A549 (cell line): Measurements from ENCODE around the gene C1orf21. TPM values are rescaled to one million over a fixed set of nuclear protein-coding genes. Genes with fewer than 3 reads are reported as not detected.

Experiments used
- ATAC-seq, 2 experiments: fragments of 200-7000 bp in 1 of 2; fragments of >200 bp in 1 of 2; cut with Nextera tagmentation in 1 of 2; cut with Tn5 transposase in 1 of 2; 3 replicates each; pipeline versions ENCODE4 v1.8.0 to v1.9.1; 2018 to 2020; ENCODE audit warnings: mild to moderate bottlenecking in 1 of 2, moderate library complexity in 1 of 2
- CTCF ChIA-PET: fragments of 300-600 bp; sonication (Branson Sonifier 250); formaldehyde crosslinking; extraction: SDS; loops from one replicate; lab custom pipeline; 2021; ENCODE audit warnings: antibody characterized with exemption, inconsistent platforms; lab: Yijun Ruan, JAX
- POLR2A ChIA-PET: fragments of 350-600 bp; formaldehyde crosslinking; extraction: SDS; loops from one replicate; lab custom pipeline; 2021; ENCODE audit warnings: antibody characterized with exemption, inconsistent platforms; lab: Yijun Ruan, JAX
- DNase-seq, 2 experiments: peaks; one replicate each; pipeline versions ENCODE4 v3.0.0 to v3.0.0-alpha.2; 2011 to 2016; ENCODE audit warnings: low read depth in 1 of 2, low spot score in 1 of 2
- FAIRE-seq: peaks from 2 replicates; lab custom pipeline; 2011; peaks lifted over from hg19 to GRCh38; lab: Jason Lieb, UNC
- H3K27ac ChIP-seq, 2 experiments: fragments of >200 bp; sonication (Bioruptor Twin); formaldehyde crosslinking; 3 replicates each; pipeline ENCODE4 v1.5.1; 2016 to 2017
- H3K4me1 ChIP-seq: fragments of >200 bp; sonication (Bioruptor Twin); formaldehyde crosslinking; 3 replicates; pipeline ENCODE4 v1.6.1; 2016
- H3K4me2 ChIP-seq: fragments of >200 bp; sonication (Bioruptor Twin); formaldehyde crosslinking; 3 replicates; pipeline ENCODE4 v1.6.1; 2016
- H3K4me3 ChIP-seq: fragments of >200 bp; sonication (Bioruptor Twin); formaldehyde crosslinking; 3 replicates; pipeline ENCODE4 v1.5.1; 2016
- H3K9me3 ChIP-seq: fragments of >200 bp; sonication (Bioruptor Twin); formaldehyde crosslinking; 3 replicates; pipeline ENCODE4 v1.6.1; 2016
- BHLHE40 ChIP-seq: IDR thresholded peaks from 2 replicates; pipeline ENCODE4 v1.6.1; 2012; ENCODE audit warnings: low read depth, low read length, inconsistent platforms
- E2F6 ChIP-seq: IDR thresholded peaks from 2 replicates; pipeline ENCODE4 v1.6.1; 2012; ENCODE audit warnings: low read depth, borderline replicate concordance
- EHF ChIP-seq: fragments of 250-450 bp; sonication (Bioruptor Pico); IDR thresholded peaks from 2 replicates; pipeline ENCODE4 v1.5.0; 2020; ENCODE audit warnings: mild to moderate bottlenecking
- EHMT2 ChIP-seq: fragments of 200-600 bp; sonication (generic); IDR thresholded peaks from 2 replicates; pipeline ENCODE4 v1.6.1; 2016; ENCODE audit warnings: antibody characterized with exemption, low read depth, mild to moderate bottlenecking, moderate library complexity
- ESRRA ChIP-seq: fragments of 150-350 bp; IDR thresholded peaks from 2 replicates; pipeline ENCODE4 v1.6.1; 2014; ENCODE audit warnings: mild to moderate bottlenecking, low read length, borderline replicate concordance
- HDAC2 ChIP-seq: fragments of 200-600 bp; sonication (generic); IDR thresholded peaks from 2 replicates; pipeline ENCODE4 v1.6.1; 2016
- HEYL ChIP-seq: fragments of 250-450 bp; sonication (Bioruptor Pico); IDR thresholded peaks from 2 replicates; pipeline ENCODE4 v1.8.0; 2021; ENCODE audit warnings: mild to moderate bottlenecking, moderate library complexity
- HOXA7 ChIP-seq: fragments of 250-450 bp; sonication (Bioruptor Pico); IDR thresholded peaks from 2 replicates; pipeline ENCODE4 v1.5.0; 2020; ENCODE audit warnings: mild to moderate bottlenecking, moderate library complexity
- HOXB13 ChIP-seq: fragments of 250-450 bp; sonication (Bioruptor Pico); IDR thresholded peaks from 2 replicates; pipeline ENCODE4 v1.5.0; 2020; ENCODE audit warnings: low read depth, mild to moderate bottlenecking, moderate library complexity
- KDM1A ChIP-seq: fragments of 200-600 bp; sonication (generic); IDR thresholded peaks from 2 replicates; pipeline ENCODE4 v1.6.1; 2016; ENCODE audit warnings: low read depth, mild to moderate bottlenecking
- MAZ ChIP-seq: fragments of 150-350 bp; IDR thresholded peaks from 2 replicates; pipeline ENCODE4 v1.6.1; 2014; ENCODE audit warnings: antibody characterized with exemption, low read depth, low read length, borderline replicate concordance
- PHF8 ChIP-seq: fragments of 200-600 bp; sonication (generic); IDR thresholded peaks from 2 replicates; pipeline ENCODE4 v1.6.1; 2016; ENCODE audit warnings: low read depth, mild to moderate bottlenecking, antibody characterized with exemption, moderate library complexity, borderline replicate concordance
- SMC3 ChIP-seq: fragments of >200 bp; sonication (Bioruptor Twin); formaldehyde crosslinking; IDR thresholded peaks from 3 replicates; pipeline ENCODE4 v1.6.1; 2018; ENCODE audit warnings: inconsistent platforms
- SREBF2 ChIP-seq: fragments of 450-650 bp; IDR thresholded peaks from 2 replicates; pipeline ENCODE4 v1.6.1; 2014; ENCODE audit warnings: mild to moderate bottlenecking, moderate library complexity
- ZFP36 ChIP-seq: fragments of 450-650 bp; IDR thresholded peaks from 2 replicates; pipeline ENCODE4 v1.6.1; 2014; ENCODE audit warnings: borderline replicate concordance; ENCODE audit not compliant: partially characterized antibody
- ZNF302 ChIP-seq: fragments of 250-450 bp; sonication (Bioruptor Pico); IDR thresholded peaks from 2 replicates; pipeline ENCODE4 v1.9.0; 2021; ENCODE audit warnings: inconsistent platforms, mild to moderate bottlenecking, moderate library complexity
- ZSCAN20 ChIP-seq: fragments of 250-450 bp; sonication (Bioruptor Pico); IDR thresholded peaks from 2 replicates; pipeline ENCODE4 v1.8.0; 2022; ENCODE audit warnings: mild to moderate bottlenecking, moderate library complexity
- WGBS: methylation state at CpG from one replicate; pipeline ENCODE4 v1.1.6; 2017; ENCODE audit errors: missing lambda C conversion rate; 5-methylcytosine and 5-hydroxymethylcytosine counted together
- polyA plus RNA-seq, 4 experiments: library from polyadenylated mRNA; depleted of rRNA in 3 of 4; stranded (reverse); fragments of >200 nt; fragmentation: RNase III in 1 of 4; extraction: RNeasy Plus Mini Kit Qiagen cat#74134 plus additional on column Dnase treatment in 1 of 4; gene quantifications; 2 replicates in 3 of 4; 3 replicates in 1 of 4; pipeline ENCODE4 v1.2.3, GENCODE V29; 2011 to 2017
- TF ChIP-seq, protein P1 (sequence below): fragments of 150-350 bp; IDR thresholded peaks from 2 replicates; pipeline ENCODE4 v1.6.1; 2014; ENCODE audit warnings: low read depth, mild to moderate bottlenecking, low read length
- TF ChIP-seq, protein P2 (sequence below): fragments of 250-450 bp; sonication (Bioruptor Pico); IDR thresholded peaks from 2 replicates; pipeline ENCODE4 v1.5.0; 2021; ENCODE audit warnings: mild to moderate bottlenecking, moderate library complexity, borderline replicate concordance

C1orf21 gene
- polyA plus RNA-seq, 2 of the 4 experiments (the other 2 are of a cell fraction) = 11.4 to 11.6 TPM

DNA sequence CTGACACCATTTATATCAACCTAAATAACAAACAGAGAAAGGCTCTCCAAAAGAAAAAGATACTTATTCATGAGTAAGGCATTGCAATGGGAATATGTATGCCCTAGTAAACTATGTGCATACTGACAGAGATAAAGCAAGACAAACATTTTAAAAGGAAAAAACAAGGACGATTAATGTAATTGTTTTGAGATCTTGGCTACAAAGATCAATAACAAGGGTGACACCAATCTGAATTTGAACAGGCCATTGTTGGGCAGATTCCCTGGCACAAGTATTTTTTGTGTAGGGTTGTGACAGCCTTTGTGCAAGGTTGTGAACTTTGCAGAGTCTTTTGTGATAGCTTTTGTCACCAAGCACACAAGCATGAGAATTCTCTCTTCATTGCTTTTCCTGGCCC is 282.6 kb downstream of the C1orf21 start:
- Histone ChIP-seq H3K4me2 (no peak overlapping the region), H3K4me3 (no peak overlapping the region)
- POLR2A ChIA-PET = no interaction called here
- no peak for ATAC-seq
- FAIRE-seq = no peak
- TF ChIP-seq ESRRA (no peak), HOXB13 (CRISPR knock-in tag) (no peak), ZSCAN20 (CRISPR knock-in tag) (no peak)
- TF ChIP-seq, all 56 proteins: peak for 0
- Histone ChIP-seq H3K9me3 (no peaks in the 10 kb centered on the region), H3K4me1 (no peaks in the 10 kb centered on the region), H3K27ac (no peak overlapping the region)
- no peak for DNase-seq
- CTCF ChIA-PET = interaction anchor here (1.0 to 1.4 kb wide), 2 partner anchors 27 to 270 kb away, joined by 3 to 8 read pairs; no protein-coding TSS in a partner anchor
- 35% methylated on average over 1 of the region's 1 CpG for WGBS

DNA sequence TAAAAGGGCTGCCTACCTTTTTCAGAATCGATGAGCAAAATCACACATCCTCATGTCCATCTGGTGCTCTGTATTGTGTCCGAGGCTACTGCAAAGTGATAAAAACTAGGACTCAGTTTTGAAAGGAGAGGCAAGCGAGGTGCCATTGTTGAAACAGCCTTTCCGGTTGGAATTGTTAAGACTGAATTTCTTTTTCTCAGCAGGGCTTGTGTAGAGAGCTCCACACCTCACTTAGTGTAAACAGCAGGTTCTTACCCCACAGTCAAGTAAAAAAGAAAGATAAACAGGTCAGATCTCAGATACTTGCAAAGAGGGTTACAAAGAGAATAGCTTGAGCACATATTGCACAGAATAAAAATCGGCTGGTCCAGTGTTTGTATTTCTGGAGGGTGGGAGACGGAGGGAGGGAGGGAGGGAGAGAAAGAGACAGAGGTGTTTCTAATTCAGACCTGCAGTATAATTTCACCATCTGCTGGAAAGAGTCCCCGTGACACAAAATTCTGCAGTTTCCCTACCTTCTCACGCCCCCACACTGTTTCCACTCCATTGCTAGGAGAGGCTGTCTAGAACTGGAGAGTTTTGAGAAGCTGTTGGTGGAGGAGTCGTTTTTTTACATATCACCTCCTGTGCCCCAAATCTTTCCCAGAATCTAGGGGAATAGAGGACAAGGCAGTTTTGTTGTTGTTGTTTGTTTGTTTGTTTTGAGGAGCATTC is 285.3 kb downstream of the C1orf21 start:
- no peak overlapping the region for H3K4me3 ChIP-seq
- ATAC-seq (no peak), FAIRE-seq (no peak), DNase-seq (no peak)
- H3K9me3 ChIP-seq = no peaks in the 10 kb centered on the region
- H3K27ac ChIP-seq = no peak overlapping the region
- H3K4me2 ChIP-seq = no peak overlapping the region
- TF ChIP-seq HEYL (CRISPR knock-in tag) (no peak), PHF8 (no peak), SREBF2 (no peak), ESRRA (no peak), HOXA7 (CRISPR knock-in tag) (no peak), ZFP36 (no peak), MAZ (no peak), BHLHE40 (no peak), SMC3 (no peak)
- TF ChIP-seq, protein P1, sequence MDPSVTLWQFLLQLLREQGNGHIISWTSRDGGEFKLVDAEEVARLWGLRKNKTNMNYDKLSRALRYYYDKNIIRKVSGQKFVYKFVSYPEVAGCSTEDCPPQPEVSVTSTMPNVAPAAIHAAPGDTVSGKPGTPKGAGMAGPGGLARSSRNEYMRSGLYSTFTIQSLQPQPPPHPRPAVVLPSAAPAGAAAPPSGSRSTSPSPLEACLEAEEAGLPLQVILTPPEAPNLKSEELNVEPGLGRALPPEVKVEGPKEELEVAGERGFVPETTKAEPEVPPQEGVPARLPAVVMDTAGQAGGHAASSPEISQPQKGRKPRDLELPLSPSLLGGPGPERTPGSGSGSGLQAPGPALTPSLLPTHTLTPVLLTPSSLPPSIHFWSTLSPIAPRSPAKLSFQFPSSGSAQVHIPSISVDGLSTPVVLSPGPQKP = no peak
- TF ChIP-seq, protein P2, sequence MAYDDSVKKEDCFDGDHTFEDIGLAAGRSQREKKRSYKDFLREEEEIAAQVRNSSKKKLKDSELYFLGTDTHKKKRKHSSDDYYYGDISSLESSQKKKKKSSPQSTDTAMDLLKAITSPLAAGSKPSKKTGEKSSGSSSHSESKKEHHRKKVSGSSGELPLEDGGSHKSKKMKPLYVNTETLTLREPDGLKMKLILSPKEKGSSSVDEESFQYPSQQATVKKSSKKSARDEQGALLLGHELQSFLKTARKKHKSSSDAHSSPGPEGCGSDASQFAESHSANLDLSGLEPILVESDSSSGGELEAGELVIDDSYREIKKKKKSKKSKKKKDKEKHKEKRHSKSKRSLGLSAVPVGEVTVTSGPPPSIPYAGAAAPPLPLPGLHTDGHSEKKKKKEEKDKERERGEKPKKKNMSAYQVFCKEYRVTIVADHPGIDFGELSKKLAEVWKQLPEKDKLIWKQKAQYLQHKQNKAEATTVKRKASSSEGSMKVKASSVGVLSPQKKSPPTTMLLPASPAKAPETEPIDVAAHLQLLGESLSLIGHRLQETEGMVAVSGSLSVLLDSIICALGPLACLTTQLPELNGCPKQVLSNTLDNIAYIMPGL (CRISPR knock-in tag) = no peak
- no peaks in the 10 kb centered on the region for H3K4me1 ChIP-seq
- ChIA-PET CTCF (interaction anchor here (0.7 to 1.1 kb wide), 3 partner anchors 12 to 293 kb away, joined by 3 to 4 read pairs (median 3); no protein-coding TSS in a partner anchor), POLR2A (no interaction called here)
- 44% methylated on average over 9 of the region's 9 CpGs for WGBS

DNA sequence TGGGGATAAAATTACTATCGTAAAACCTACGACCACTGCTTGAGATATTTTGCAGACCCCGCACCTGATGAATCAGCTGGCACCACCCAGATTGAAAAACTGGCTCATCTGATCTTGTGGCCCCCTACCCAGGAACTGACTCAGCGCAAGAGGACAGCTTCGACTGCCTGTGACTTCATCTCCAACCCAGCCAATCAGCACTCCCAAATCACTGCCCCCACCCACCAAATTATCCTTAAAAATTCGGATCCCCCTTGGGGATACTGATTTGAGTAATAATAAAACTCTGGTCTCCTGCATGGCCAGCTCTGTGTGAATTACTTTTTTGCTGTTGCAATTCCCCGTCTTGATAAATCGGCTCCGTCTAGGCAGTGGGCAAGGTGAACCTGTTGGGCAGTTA is 286.5 kb downstream of the C1orf21 start:
- CTCF ChIA-PET = interaction anchor here (1.0 to 1.6 kb wide), 2 partner anchors 9 to 294 kb away, joined by 4 to 5 read pairs; no protein-coding TSS in a partner anchor
- FAIRE-seq (no peak), ATAC-seq (no peak), DNase-seq (no peak)
- Histone ChIP-seq H3K4me1 (no peaks in the 10 kb centered on the region), H3K9me3 (no peaks in the 10 kb centered on the region), H3K27ac (no peak overlapping the region), H3K4me3 (no peak overlapping the region), H3K4me2 (no peak overlapping the region)
- TF ChIP-seq SMC3 (no peak), KDM1A (no peak), EHF (CRISPR knock-in tag) (no peak), MAZ (no peak), HDAC2 (no peak), EHMT2 (no peak), E2F6 (no peak), BHLHE40 (no peak), ZNF302 (no peak)
- WGBS = 73% methylated on average over 9 of the region's 9 CpGs
- POLR2A ChIA-PET = no interaction called here
